ENCODE data around the gene C9orf78. TPM values are rescaled to one million over a fixed set of nuclear protein-coding genes. Genes with fewer than 3 reads are reported as not detected.

The C9orf78 gene
- total RNA-seq, 3 donors from 2014 or later = 35.1 to 47.5 (median 37.3) TPM

DNA sequence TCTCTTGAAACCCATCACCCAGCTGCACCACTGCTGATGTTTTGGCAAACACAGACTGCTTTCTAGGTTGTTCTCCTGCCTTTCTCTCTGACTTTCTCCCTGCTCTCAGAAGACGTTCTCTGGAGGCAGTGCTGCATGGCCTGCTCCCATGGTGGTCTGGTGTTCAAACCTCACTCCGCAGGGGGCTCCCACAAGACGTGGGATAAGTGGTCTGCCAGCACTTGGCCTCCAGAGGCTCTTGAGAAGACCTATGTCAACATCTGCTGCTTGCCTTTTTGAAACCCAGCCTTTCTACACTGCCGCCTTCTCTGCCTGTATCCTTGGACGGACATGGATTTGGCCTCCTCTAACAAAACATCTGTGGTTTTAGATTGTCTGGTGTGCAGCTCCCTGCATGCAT, 16.7 kb upstream of the C9orf78 start:
- no peak for DNase-seq
- Histone ChIP-seq H3K4me3 (no peak overlapping the region), H3K4me1 (ENCODE audit: low read depth) (no peaks in the 10 kb centered on the region), H3K36me3 (ENCODE audit: low read depth) (no peaks in the 10 kb centered on the region), H3K9me3 (no peaks in the 10 kb centered on the region)
- TF ChIP-seq, protein P1, sequence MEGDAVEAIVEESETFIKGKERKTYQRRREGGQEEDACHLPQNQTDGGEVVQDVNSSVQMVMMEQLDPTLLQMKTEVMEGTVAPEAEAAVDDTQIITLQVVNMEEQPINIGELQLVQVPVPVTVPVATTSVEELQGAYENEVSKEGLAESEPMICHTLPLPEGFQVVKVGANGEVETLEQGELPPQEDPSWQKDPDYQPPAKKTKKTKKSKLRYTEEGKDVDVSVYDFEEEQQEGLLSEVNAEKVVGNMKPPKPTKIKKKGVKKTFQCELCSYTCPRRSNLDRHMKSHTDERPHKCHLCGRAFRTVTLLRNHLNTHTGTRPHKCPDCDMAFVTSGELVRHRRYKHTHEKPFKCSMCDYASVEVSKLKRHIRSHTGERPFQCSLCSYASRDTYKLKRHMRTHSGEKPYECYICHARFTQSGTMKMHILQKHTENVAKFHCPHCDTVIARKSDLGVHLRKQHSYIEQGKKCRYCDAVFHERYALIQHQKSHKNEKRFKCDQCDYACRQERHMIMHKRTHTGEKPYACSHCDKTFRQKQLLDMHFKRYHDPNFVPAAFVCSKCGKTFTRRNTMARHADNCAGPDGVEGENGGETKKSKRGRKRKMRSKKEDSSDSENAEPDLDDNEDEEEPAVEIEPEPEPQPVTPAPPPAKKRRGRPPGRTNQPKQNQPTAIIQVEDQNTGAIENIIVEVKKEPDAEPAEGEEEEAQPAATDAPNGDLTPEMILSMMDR (IDR thresholded peaks at IDR 0.05) = no peak
- intact Hi-C loops (cut with DNase I, micrococcal nuclease) = no loop called here
- no peak for ATAC-seq

DNA sequence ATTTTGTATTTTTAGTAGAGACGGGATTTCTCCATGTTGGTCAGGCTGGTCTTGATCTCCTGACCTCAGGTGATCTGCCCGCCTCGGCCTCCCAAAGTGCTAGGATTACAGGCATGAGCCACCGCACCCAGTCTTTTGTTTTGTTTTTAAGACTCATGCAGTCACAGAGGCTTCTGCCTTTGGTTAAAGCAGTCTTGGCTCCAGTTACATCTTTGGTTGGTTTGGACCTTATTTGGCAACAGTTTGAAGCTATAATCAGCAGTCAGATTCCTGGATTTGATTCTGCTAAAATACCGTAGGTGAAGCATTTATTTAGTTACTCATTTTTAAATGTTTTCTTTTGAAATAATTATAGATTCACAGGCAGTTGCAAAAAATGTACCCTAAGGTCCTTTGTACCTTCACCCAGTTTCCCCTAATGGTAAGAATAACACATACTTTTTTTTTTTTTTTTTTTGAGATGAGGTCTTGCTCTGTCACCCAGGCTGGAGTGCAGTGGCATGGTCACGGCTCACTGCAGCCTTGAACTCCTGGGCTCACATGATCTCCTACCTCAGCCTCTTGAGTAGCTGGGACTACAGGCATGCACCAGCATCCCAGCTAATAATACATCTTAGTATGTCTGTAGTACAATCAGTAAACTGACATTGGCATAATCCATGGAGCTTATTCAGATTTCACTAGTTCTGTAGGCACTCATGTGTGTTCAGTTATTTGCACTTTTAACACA, 15.9 kb upstream of the C9orf78 start:
- no peaks in the 10 kb centered on the region for H3K4me1 ChIP-seq (ENCODE audit: low read depth)
- ATAC-seq (no peak), DNase-seq (no peak)
- TF ChIP-seq, protein P1 (IDR thresholded peaks at IDR 0.05) = no peak
- no peaks in the 10 kb centered on the region for H3K9me3 ChIP-seq
- intact Hi-C loops (cut with DNase I, micrococcal nuclease) = no loop called here
- H3K4me3 ChIP-seq = no peak overlapping the region
- no peaks in the 10 kb centered on the region for H3K36me3 ChIP-seq (ENCODE audit: low read depth)

DNA sequence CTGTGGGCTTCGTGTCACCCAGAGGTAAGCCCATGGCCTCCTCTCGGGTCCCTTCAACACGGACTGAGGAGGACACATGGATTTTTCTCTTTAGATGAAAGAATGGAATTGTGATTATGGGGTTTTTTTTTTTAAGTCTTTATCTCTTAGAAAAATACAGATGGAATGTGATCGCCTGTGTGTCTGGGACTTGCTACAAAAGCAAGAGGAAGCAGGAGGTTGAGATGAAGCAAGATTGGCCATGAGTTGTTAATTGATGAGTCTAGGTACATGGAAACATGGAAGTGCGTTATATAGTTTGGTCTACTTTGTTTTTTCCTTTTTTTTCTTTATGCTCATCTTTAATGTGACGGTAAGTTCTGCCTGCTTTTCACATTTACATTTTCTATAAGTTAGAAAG, 14.8 kb upstream of the C9orf78 start:
- Histone ChIP-seq H3K4me3 (no peak overlapping the region), H3K9me3 (no peaks in the 10 kb centered on the region), H3K4me1 (ENCODE audit: low read depth) (no peaks in the 10 kb centered on the region), H3K36me3 (ENCODE audit: low read depth) (no peaks in the 10 kb centered on the region)
- TF ChIP-seq, protein P1 (IDR thresholded peaks at IDR 0.05) = no peak
- DNase-seq = no peak
- ATAC-seq = no peak
- intact Hi-C loops (cut with DNase I, micrococcal nuclease) = no loop called here

GRCh38 chr9:129848712-129849441, 13.8 kb upstream of the C9orf78 start:
- DNase-seq (no peak), ATAC-seq (no peak)
- Histone ChIP-seq H3K4me3 (no peak overlapping the region), H3K36me3 (ENCODE audit: low read depth) (no peaks in the 10 kb centered on the region), H3K9me3 (no peaks in the 10 kb centered on the region), H3K4me1 (ENCODE audit: low read depth) (no peaks in the 10 kb centered on the region)
- intact Hi-C loops (cut with DNase I, micrococcal nuclease) = no loop called here
- TF ChIP-seq, protein P1 (IDR thresholded peaks at IDR 0.05) = no peak

DNA sequence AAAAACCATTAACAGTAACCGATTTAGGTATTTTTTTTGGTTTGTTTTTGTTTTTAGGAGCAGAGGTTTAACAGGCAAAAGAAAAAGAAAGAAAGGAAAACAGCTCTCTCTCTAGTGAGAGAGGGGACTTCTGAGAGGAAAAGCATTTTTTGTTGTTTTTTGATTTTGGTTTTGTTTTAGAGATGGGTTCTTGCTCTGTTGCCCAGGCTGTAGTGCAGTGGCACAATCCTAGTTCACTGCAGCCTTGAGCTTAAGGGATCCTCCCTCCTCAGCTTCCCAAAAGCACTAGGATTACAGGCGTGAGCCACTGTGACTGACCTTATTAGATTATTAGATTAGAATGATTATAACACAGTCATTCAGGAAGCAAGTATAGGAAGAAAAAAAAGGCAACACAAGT, 10.3 kb upstream of the C9orf78 start:
- H3K4me3 ChIP-seq = no peak overlapping the region
- intact Hi-C loops (cut with DNase I, micrococcal nuclease) = no loop called here
- no peaks in the 10 kb centered on the region for H3K9me3 ChIP-seq
- DNase-seq (no peak), ATAC-seq (no peak)
- TF ChIP-seq, protein P1 (IDR thresholded peaks at IDR 0.05) = no peak
- no peaks in the 10 kb centered on the region for H3K36me3 ChIP-seq (ENCODE audit: low read depth)
- H3K4me1 ChIP-seq (ENCODE audit: low read depth) = no peaks in the 10 kb centered on the region

Data from mucosa of descending colon (tissue), 3 donors.